CD8-positive, alpha-beta memory T cell (primary cell): ENCODE measurements around the gene GRM2. TPM values are rescaled to one million over a fixed set of nuclear protein-coding genes. Genes with fewer than 3 reads are reported as not detected.
A peak's percentile ranks its signal among the peaks of the same experiment; 100 is the strongest.

ENCODE experiments used
- CTCF ChIA-PET: fragments of 350-600 bp; sonication (Branson Sonifier 250); formaldehyde crosslinking; loops from one replicate; lab custom pipeline; 2021; ENCODE audit warnings: antibody characterized with exemption; lab: Charles Lee
- POLR2A ChIA-PET: fragments of 350-600 bp; sonication (Branson Sonifier 250); formaldehyde crosslinking; loops from one replicate; lab custom pipeline; 2021; ENCODE audit warnings: antibody characterized with exemption; lab: Charles Lee
- DNase-seq, 5 donors: peaks; one replicate each; pipeline versions ENCODE4 v3.0.0 to v3.0.0-alpha.2; 2020 to 2022; ENCODE audit warnings: mixed read lengths in 1 of 5
- H3K27ac ChIP-seq: one replicate; pipeline ENCODE4 v1.7.0; 2013; ENCODE audit warnings: low read depth, mild to moderate bottlenecking, low read length, moderate library complexity
- H3K27me3 ChIP-seq: 2 replicates; pipeline ENCODE4 v1.7.0; 2013; ENCODE audit warnings: low read length, mild to moderate bottlenecking; ENCODE audit not compliant: insufficient read depth, poor library complexity, severe bottlenecking
- H3K36me3 ChIP-seq: 2 replicates; pipeline ENCODE4 v1.7.0; 2013; ENCODE audit warnings: mild to moderate bottlenecking, low read length, moderate library complexity; ENCODE audit not compliant: insufficient read depth
- H3K4me1 ChIP-seq: 2 replicates; pipeline ENCODE4 v1.7.0; 2013; ENCODE audit warnings: mild to moderate bottlenecking, low read length, moderate library complexity; ENCODE audit not compliant: insufficient read depth
- H3K4me3 ChIP-seq: 2 replicates; pipeline ENCODE4 v1.7.0; 2013; ENCODE audit warnings: mild to moderate bottlenecking, low read length
- H3K9me3 ChIP-seq: 2 replicates; pipeline ENCODE4 v1.7.0; 2013; ENCODE audit warnings: mild to moderate bottlenecking, low read length
- H3K27ac Mint-ChIP-seq, 8 donors: one replicate each; pipeline ENCODE4 v1.8.0; 2020 to 2021; ENCODE audit warnings: mixed read lengths in 8 of 8, mild to moderate bottlenecking in 6 of 8, inconsistent platforms in 3 of 8, moderate library complexity in 3 of 8
- H3K27me3 Mint-ChIP-seq, 2 donors: one replicate each; pipeline ENCODE4 v1.8.0; 2020 to 2021; ENCODE audit warnings: mixed read lengths in 2 of 2, mild to moderate bottlenecking in 1 of 2, moderate library complexity in 1 of 2
- H3K36me3 Mint-ChIP-seq, 3 donors: one replicate each; pipeline ENCODE4 v1.8.0; 2020 to 2021; ENCODE audit warnings: mixed read lengths in 3 of 3, inconsistent platforms in 1 of 3, mild to moderate bottlenecking in 1 of 3
- H3K4me1 Mint-ChIP-seq, 3 donors: one replicate each; pipeline ENCODE4 v1.8.0; 2020 to 2021; ENCODE audit warnings: mixed read lengths in 3 of 3, inconsistent platforms in 1 of 3, mild to moderate bottlenecking in 1 of 3
- H3K4me3 Mint-ChIP-seq, 7 donors: one replicate each; pipeline ENCODE4 v1.8.0; 2020 to 2021; ENCODE audit warnings: mixed read lengths in 7 of 7, mild to moderate bottlenecking in 6 of 7, moderate library complexity in 4 of 7, inconsistent platforms in 2 of 7
- H3K9me3 Mint-ChIP-seq, 5 donors: one replicate each; pipeline ENCODE4 v1.8.0; 2020 to 2022; ENCODE audit warnings: mixed read lengths in 5 of 5, mild to moderate bottlenecking in 3 of 5, moderate library complexity in 2 of 5, inconsistent platforms in 1 of 5
- polyA plus RNA-seq: library from polyadenylated mRNA; unstranded; fragments of 300-500 nt; fragmentation: Illumina TruSeq; gene quantifications from one replicate; pipeline ENCODE4 v1.2.3, GENCODE V29; 2021
- total RNA-seq, 2 experiments: library from RNA; stranded (reverse); gene quantifications; one replicate each; pipeline ENCODE4 v1.2.3, GENCODE V29; 2021

Gene GRM2
- total and polyA plus RNA-seq, 3 experiments from 2014 or later: 0.10 to 0.62 (median 0.59) TPM

DNA sequence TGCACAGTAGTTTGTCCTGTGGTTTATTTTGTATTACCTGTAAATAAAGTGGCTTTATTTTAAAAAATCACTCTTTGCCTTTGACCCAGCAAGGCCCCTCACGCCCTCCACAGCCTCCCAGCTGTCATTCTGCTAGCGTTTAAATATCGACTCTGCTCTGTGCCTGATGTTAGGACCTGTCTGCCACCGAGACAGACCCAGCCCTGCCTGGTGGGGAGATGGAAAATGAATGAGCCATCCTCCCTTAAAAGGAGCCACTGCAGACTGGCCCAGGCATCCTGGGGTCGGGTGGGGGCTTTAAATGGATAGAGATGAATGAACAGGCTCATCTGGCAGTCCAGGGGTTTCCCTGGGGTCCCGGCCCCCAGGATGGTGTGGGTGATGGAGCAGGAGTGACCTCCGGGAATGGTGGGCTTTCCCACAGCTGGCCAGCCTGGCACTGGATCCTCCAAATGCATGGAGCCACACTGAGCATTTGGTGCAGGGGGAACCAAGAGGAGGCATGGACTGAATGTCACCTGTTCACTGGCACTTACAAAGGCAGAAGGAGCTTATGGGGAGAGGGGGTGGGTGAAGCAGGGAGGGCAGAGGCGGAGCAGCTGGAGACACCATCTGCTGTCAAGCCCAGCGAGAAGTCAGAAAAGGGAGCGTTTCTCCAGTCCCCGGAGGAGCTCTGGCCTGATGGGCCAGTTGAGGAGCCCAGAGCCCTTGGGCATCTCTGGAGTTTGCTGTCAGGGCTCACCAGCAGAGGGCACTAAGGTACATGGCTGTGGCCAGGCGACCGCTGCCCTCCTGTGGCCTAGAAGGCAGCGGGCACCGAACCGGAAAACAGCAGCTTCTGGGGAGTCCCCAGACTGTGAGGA, 11.9 kb downstream of the GRM2 start:
- Histone ChIP-seq H3K36me3 (no peaks in the 10 kb centered on the region), H3K27me3 (no peaks in the 10 kb centered on the region), H3K4me1 (peaks cover 29% of the 10 kb centered on the region), H3K4me3 (no peak overlapping the region), H3K27ac (no peak overlapping the region), H3K9me3 (no peaks in the 10 kb centered on the region)
- peak in 2 of 5 donors; percentile 11 to 14 for DNase-seq
- Mint-ChIP-seq H3K27ac (peak overlapping the region in 2 of 8 donors; percentile 50 to 68), H3K4me3 (no peak overlapping the region), H3K4me1 (peaks cover 31 to 41% (median 40%) of the 10 kb centered on the region in 3 donors), H3K36me3 (peaks cover 0 to 4% (median 0%) of the 10 kb centered on the region in 3 donors), H3K27me3 (peaks cover 0 to 4% of the 10 kb centered on the region in 2 donors), H3K9me3 (no peaks in the 10 kb centered on the region)
- POLR2A ChIA-PET: interaction anchor here (0.6 kb wide), 1 partner anchor 511 kb away, joined by 3 read pairs; no protein-coding TSS in a partner anchor
- CTCF ChIA-PET: interaction anchor here (0.6 to 2.1 kb wide), 7 partner anchors 11 to 217 kb away, joined by 3 to 7 read pairs (median 4); partner anchors contain the start of gene GRM2

DNA sequence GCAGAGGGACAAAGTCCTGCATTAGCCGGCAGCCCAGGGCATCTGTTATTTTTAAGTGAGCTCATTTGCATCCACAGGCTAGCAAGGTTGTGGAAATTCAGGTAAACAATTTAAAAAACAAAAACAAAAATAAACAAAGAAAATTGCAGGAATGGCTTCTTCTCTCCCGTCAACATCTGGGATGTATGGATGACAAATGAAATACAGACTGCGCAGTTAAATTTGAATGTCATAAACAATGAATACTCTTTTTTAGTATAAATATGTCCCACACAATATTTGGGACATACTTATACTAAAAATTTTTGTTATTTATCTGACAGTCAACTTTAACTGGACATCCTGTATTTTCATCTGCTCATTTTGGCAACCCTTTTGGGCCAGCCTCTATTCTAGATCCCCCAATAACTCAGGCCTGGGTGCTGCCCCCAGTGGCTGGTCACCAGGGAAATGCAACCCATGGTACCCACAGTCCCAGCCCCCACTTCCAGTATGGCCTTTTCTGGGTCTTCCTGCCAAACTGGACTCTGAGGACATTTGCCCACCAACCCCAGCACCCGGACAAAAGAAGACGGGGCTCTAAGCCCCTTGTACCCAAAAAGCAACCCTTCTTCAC, 12.7 kb downstream of the GRM2 start:
- H3K4me3 ChIP-seq: no peak overlapping the region
- peaks cover 0 to 3% (median 0%) of the 10 kb centered on the region in 3 donors for H3K36me3 Mint-ChIP-seq
- peaks cover 31 to 41% (median 40%) of the 10 kb centered on the region in 3 donors for H3K4me1 Mint-ChIP-seq
- no peak for DNase-seq
- H3K27ac Mint-ChIP-seq: peak overlapping the region in 3 of 8 donors; percentile 32 to 78 (median 33)
- POLR2A ChIA-PET: no interaction called here
- CTCF ChIA-PET: interaction anchor here (0.6 to 2.1 kb wide), 7 partner anchors 10 to 218 kb away, joined by 3 to 7 read pairs (median 4); partner anchors contain the start of gene GRM2
- H3K9me3 Mint-ChIP-seq: no peaks in the 10 kb centered on the region
- H3K27me3 Mint-ChIP-seq: peaks cover 0 to 4% of the 10 kb centered on the region in 2 donors
- H3K4me1 ChIP-seq: peaks cover 29% of the 10 kb centered on the region
- no peak overlapping the region for H3K4me3 Mint-ChIP-seq
- H3K36me3 ChIP-seq: no peaks in the 10 kb centered on the region
- no peaks in the 10 kb centered on the region for H3K27me3 ChIP-seq
- no peak overlapping the region for H3K27ac ChIP-seq
- H3K9me3 ChIP-seq: no peaks in the 10 kb centered on the region

DNA sequence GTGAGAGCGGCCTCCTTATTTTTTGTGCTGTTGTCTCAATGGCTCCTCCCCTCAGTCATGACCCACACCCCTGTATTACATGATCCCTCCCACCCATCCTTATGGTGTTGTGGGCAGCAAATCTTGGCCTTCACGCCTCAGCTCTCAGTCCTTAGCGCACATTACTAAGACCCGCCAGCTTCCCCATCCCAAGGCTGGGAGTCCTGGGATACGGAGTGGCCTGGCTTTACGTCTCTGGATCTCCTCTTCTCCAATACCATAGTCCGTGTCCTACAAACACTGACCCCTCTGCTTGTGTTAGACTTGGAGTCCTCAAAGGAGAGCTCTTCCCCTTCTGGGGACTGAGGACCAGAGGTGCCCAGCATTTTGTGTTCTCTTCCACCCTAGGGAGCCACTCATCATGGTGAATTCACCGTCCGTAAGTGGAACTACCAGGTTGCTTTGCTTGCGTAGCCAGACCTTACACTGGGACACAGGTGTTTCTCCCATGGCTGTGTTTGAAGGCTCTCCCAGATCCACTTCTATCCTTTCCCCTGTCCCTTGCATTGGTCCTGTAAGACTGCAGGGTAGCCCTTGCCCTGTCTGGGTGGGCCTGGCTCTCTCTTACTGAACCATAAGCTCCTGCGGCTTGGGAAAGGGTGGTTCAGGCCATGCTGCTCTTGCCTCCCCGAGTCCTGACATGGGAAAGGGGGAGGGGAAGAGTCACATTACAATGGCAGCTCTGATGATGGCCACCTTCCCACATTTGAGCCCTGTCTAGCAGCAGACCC, 13.6 kb downstream of the GRM2 start:
- Histone ChIP-seq H3K9me3 (no peaks in the 10 kb centered on the region), H3K27me3 (no peaks in the 10 kb centered on the region), H3K27ac (no peak overlapping the region), H3K36me3 (no peaks in the 10 kb centered on the region), H3K4me3 (no peak overlapping the region), H3K4me1 (peaks cover 29% of the 10 kb centered on the region)
- ChIA-PET CTCF (interaction anchor here (2.1 kb wide), 1 partner anchor 38 kb away, joined by 6 read pairs; no protein-coding TSS in a partner anchor), POLR2A (no interaction called here)
- Mint-ChIP-seq H3K36me3 (no peaks in the 10 kb centered on the region), H3K9me3 (no peaks in the 10 kb centered on the region), H3K27me3 (peaks cover 0 to 4% of the 10 kb centered on the region in 2 donors), H3K27ac (peak overlapping the region in 6 of 8 donors; percentile 23 to 94 (median 66)), H3K4me1 (peaks cover 31 to 41% (median 40%) of the 10 kb centered on the region in 3 donors), H3K4me3 (peak overlapping the region in 1 of 7 donors; percentile 59)
- DNase-seq: no peak

- peak overlapping the region in 7 of 8 donors; percentile 60 to 94 (median 85) for H3K27ac Mint-ChIP-seq
- Histone ChIP-seq H3K27ac (no peak overlapping the region), H3K27me3 (no peaks in the 10 kb centered on the region), H3K9me3 (no peaks in the 10 kb centered on the region), H3K4me1 (peaks cover 29% of the 10 kb centered on the region), H3K4me3 (no peak overlapping the region), H3K36me3 (no peaks in the 10 kb centered on the region)
- no peaks in the 10 kb centered on the region for H3K36me3 Mint-ChIP-seq
- peaks cover 0 to 4% of the 10 kb centered on the region in 2 donors for H3K27me3 Mint-ChIP-seq
- no peak for DNase-seq
- peak overlapping the region in 1 of 7 donors; percentile 16 for H3K4me3 Mint-ChIP-seq
- ChIA-PET CTCF (interaction anchor here (2.1 kb wide), 1 partner anchor 39 kb away, joined by 6 read pairs; no protein-coding TSS in a partner anchor), POLR2A (no interaction called here)
- H3K9me3 Mint-ChIP-seq: no peaks in the 10 kb centered on the region
- peaks cover 31 to 41% (median 40%) of the 10 kb centered on the region in 3 donors for H3K4me1 Mint-ChIP-seq
These were observed 14.3 kb downstream of the GRM2 start for GRCh38 chr3:51721062-51721745.

GRCh38 chr3:51722362-51722761, 15.5 kb downstream of the GRM2 start:
- peak overlapping the region in 4 of 8 donors; percentile 31 to 92 (median 57) for H3K27ac Mint-ChIP-seq
- Histone ChIP-seq H3K4me1 (peaks cover 29% of the 10 kb centered on the region), H3K9me3 (no peaks in the 10 kb centered on the region), H3K4me3 (no peak overlapping the region), H3K36me3 (no peaks in the 10 kb centered on the region), H3K27ac (no peak overlapping the region), H3K27me3 (no peaks in the 10 kb centered on the region)
- POLR2A ChIA-PET: no interaction called here
- no peak overlapping the region for H3K4me3 Mint-ChIP-seq
- CTCF ChIA-PET: no interaction called here
- H3K27me3 Mint-ChIP-seq: peaks cover 0 to 2% of the 10 kb centered on the region in 2 donors
- H3K4me1 Mint-ChIP-seq: peaks cover 31 to 41% (median 40%) of the 10 kb centered on the region in 3 donors
- H3K9me3 Mint-ChIP-seq: no peaks in the 10 kb centered on the region
- H3K36me3 Mint-ChIP-seq: no peaks in the 10 kb centered on the region
- DNase-seq: no peak

- Histone ChIP-seq H3K4me1 (no peaks in the 10 kb centered on the region), H3K27ac (no peak overlapping the region), H3K27me3 (no peaks in the 10 kb centered on the region), H3K9me3 (no peaks in the 10 kb centered on the region), H3K36me3 (no peaks in the 10 kb centered on the region), H3K4me3 (no peak overlapping the region)
- ChIA-PET POLR2A (no interaction called here), CTCF (no interaction called here)
- Mint-ChIP-seq H3K4me1 (peaks cover 1 to 2% (median 1%) of the 10 kb centered on the region in 3 donors), H3K36me3 (no peaks in the 10 kb centered on the region), H3K27me3 (no peaks in the 10 kb centered on the region), H3K4me3 (no peak overlapping the region), H3K9me3 (no peaks in the 10 kb centered on the region), H3K27ac (no peak overlapping the region)
- DNase-seq: no peak
These were observed 20.6 kb downstream of the GRM2 start for GRCh38 chr3:51727500-51727899.

DNA sequence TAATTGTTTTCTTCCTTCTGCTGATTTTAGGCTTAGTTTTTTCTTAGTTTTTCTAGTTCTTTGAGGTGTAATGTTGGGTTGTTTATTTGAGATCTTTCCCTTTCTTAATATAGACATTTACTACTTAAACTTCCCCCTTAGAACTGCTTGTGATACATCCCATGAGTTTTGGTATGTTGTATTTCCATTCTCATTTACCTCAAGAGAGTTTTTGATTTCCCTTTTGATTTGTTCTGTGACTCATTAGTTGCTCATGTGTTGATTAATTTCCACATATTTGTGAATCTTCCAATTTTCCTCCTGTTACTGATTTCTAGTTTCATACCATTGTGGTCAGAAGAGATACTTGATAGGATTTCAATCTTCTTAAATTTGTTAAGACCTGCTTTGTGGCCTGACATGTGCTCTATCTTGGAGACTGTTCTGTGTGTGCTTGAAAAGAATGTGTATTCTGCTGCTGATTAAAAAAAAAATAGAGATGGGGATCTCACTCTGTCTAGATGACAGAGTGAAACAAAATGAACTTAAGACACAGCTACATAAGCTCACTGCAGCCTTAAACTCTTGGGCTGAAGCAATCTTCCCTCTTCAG, 22.3 kb downstream of the GRM2 start:
- DNase-seq: no peak
- H3K9me3 Mint-ChIP-seq: peaks cover 0 to 2% (median 0%) of the 10 kb centered on the region in 5 donors
- ChIA-PET CTCF (interaction anchor here (3.0 kb wide), 1 partner anchor 10 kb away, joined by 7 read pairs; no protein-coding TSS in a partner anchor), POLR2A (no interaction called here)
- H3K27me3 ChIP-seq: no peaks in the 10 kb centered on the region
- no peaks in the 10 kb centered on the region for H3K9me3 ChIP-seq
- no peak overlapping the region for H3K27ac ChIP-seq
- no peak overlapping the region for H3K4me3 ChIP-seq
- H3K27me3 Mint-ChIP-seq: peaks cover 0 to 4% of the 10 kb centered on the region in 2 donors
- no peaks in the 10 kb centered on the region for H3K36me3 ChIP-seq
- H3K4me3 Mint-ChIP-seq: no peak overlapping the region
- H3K27ac Mint-ChIP-seq: no peak overlapping the region
- no peaks in the 10 kb centered on the region for H3K4me1 ChIP-seq
- no peaks in the 10 kb centered on the region for H3K36me3 Mint-ChIP-seq
- peaks cover 0 to 3% (median 3%) of the 10 kb centered on the region in 3 donors for H3K4me1 Mint-ChIP-seq
